ENCODE results near the gene SYNDIG1. TPM values are rescaled to one million over a fixed set of nuclear protein-coding genes. Genes with fewer than 3 reads are reported as not detected.

SYNDIG1 gene
- total RNA-seq, 1 donor from 2014 or later = 0.19 TPM

GRCh38 chr20:24488800-24489175 is 19.4 kb downstream of the SYNDIG1 start:
- no peak for DNase-seq (ENCODE audit: low spot score, unreplicated experiment)
- Mint-ChIP-seq H3K36me3 (ENCODE audit: insufficient read depth) (no peaks in the 10 kb centered on the region), H3K4me1 (ENCODE audit: low read depth) (peaks cover 6% of the 10 kb centered on the region)

GRCh38 chr20:24489193-24489592 is 19.8 kb downstream of the SYNDIG1 start:
- Mint-ChIP-seq H3K4me3 (ENCODE audit: low read depth) (no peak overlapping the region), H3K27ac (no peak overlapping the region), H3K36me3 (ENCODE audit: insufficient read depth) (no peaks in the 10 kb centered on the region), H3K4me1 (ENCODE audit: low read depth) (peaks cover 6% of the 10 kb centered on the region), H3K9me3 (ENCODE audit: low read depth) (no peaks in the 10 kb centered on the region), H3K27me3 (peaks cover 10% of the 10 kb centered on the region)
- TF ChIP-seq CTCF (IDR thresholded peaks at IDR 0.05; ENCODE audit: unreplicated experiment) = no peak
- no peak for DNase-seq (ENCODE audit: low spot score, unreplicated experiment)

More at GRCh38 chr20:24488800-24489175, 19.4 kb downstream of the SYNDIG1 start:
- Mint-ChIP-seq H3K27ac (no peak overlapping the region), H3K9me3 (ENCODE audit: low read depth) (no peaks in the 10 kb centered on the region), H3K27me3 (peaks cover 9% of the 10 kb centered on the region), H3K4me3 (ENCODE audit: low read depth) (no peak overlapping the region)
- no peak for TF ChIP-seq CTCF (IDR thresholded peaks at IDR 0.05; ENCODE audit: unreplicated experiment)

- H3K27me3 Mint-ChIP-seq = peaks cover 11% of the 10 kb centered on the region
- no peak for DNase-seq (ENCODE audit: low spot score, unreplicated experiment)
Observed at GRCh38 chr20:24489631-24490260, 20.3 kb downstream of the SYNDIG1 start.

DNA sequence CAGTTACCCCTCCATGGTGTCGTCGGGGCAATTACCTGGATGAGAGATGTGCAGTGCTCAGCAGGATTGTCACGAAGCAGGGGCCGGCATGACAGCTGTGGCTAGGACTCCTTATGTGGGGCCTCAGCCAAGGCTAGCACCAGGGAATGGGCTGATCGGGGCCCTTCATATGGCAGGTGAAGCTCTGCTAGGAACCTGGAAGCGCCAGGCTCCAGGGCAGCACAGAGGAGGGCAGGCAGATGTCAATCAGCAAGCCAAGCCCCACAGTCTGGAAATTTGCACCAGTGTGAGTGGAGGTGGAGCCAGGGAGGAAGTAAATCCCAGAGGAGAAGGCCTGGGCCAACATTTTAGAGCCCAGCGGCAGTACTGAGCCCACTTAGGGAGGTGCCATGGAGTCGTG is 21.2 kb downstream of the SYNDIG1 start:
- Mint-ChIP-seq H3K27me3 (peaks cover 11% of the 10 kb centered on the region), H3K9me3 (ENCODE audit: low read depth) (no peaks in the 10 kb centered on the region), H3K27ac (no peak overlapping the region), H3K36me3 (ENCODE audit: insufficient read depth) (no peaks in the 10 kb centered on the region), H3K4me1 (ENCODE audit: low read depth) (peaks cover 5% of the 10 kb centered on the region), H3K4me3 (ENCODE audit: low read depth) (no peak overlapping the region)
- TF ChIP-seq CTCF (IDR thresholded peaks at IDR 0.05; ENCODE audit: unreplicated experiment) = no peak
- no peak for DNase-seq (ENCODE audit: low spot score, unreplicated experiment)

More at GRCh38 chr20:24489631-24490260, 20.3 kb downstream of the SYNDIG1 start:
- TF ChIP-seq CTCF (IDR thresholded peaks at IDR 0.05; ENCODE audit: unreplicated experiment) = no peak
- Mint-ChIP-seq H3K36me3 (ENCODE audit: insufficient read depth) (no peaks in the 10 kb centered on the region), H3K4me1 (ENCODE audit: low read depth) (peaks cover 6% of the 10 kb centered on the region), H3K4me3 (ENCODE audit: low read depth) (no peak overlapping the region), H3K27ac (no peak overlapping the region), H3K9me3 (ENCODE audit: low read depth) (no peaks in the 10 kb centered on the region)

DNA sequence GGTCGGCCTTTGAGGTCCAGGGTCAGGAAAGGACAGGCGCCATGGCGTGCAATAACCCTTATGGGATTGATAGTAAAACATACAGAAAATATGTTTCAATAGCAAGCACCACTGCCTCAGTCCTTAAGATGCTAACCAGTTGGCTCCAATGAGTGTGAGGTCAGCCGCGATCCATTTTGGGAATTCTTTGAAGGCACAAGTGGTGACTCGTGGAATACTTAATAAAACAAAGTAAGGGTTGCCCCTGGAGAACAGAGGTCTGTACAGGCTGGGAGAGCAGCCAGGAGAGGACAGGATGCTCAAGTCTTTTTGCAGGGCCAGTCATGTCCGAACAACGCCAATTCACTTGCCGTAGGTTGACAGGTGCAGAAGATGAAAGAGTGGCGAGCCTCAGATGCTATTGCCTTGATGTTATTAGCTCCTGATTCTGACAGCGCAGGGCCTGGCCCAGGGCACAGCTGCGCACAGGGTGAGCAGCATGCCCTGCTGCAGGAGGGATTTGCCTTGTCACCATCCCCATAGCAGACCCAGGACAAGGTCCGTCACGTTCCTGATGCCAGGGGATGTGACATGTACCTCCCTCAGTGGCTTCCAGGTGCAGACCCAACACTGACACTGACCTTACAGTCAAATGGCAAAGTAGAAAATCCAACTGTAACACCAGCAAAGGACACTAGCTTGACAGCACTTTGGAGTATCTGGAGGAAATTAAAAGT is 21.8 kb downstream of the SYNDIG1 start:
- Mint-ChIP-seq H3K9me3 (ENCODE audit: low read depth) (no peaks in the 10 kb centered on the region), H3K4me1 (ENCODE audit: low read depth) (peaks cover 5% of the 10 kb centered on the region), H3K4me3 (ENCODE audit: low read depth) (no peak overlapping the region), H3K27me3 (peaks cover 11% of the 10 kb centered on the region), H3K27ac (no peak overlapping the region), H3K36me3 (ENCODE audit: insufficient read depth) (no peaks in the 10 kb centered on the region)
- no peak for TF ChIP-seq CTCF (IDR thresholded peaks at IDR 0.05; ENCODE audit: unreplicated experiment)
- no peak for DNase-seq (ENCODE audit: low spot score, unreplicated experiment)

Measured in progenitor cell of endocrine pancreas (in vitro differentiated cells).